Upper lobe of right lung (tissue), 1 donor: Measurements from ENCODE around the gene TCTN1. TPM values are rescaled to one million over a fixed set of nuclear protein-coding genes. Genes with fewer than 3 reads are reported as not detected.

ENCODE experiments used
- ATAC-seq: fragments of 200-7000 bp; cut with Tn5 transposase; one replicate; pipeline ENCODE4 v1.9.1; 2020; ENCODE audit warnings: mild to moderate bottlenecking, moderate library complexity
- DNase-seq: peaks from one replicate; pipeline ENCODE4 v3.0.0-alpha.2; 2020
- H3K27ac ChIP-seq: fragments of 200-600 bp; one replicate; pipeline ENCODE4 v1.8.0; 2022
- H3K27me3 ChIP-seq: fragments of 200-600 bp; one replicate; pipeline ENCODE4 v1.8.0; 2022; ENCODE audit warnings: mild to moderate bottlenecking
- H3K36me3 ChIP-seq: fragments of 200-600 bp; one replicate; pipeline ENCODE4 v1.8.0; 2022
- H3K4me1 ChIP-seq: fragments of 200-600 bp; one replicate; pipeline ENCODE4 v1.8.0; 2022
- H3K4me3 ChIP-seq: fragments of 200-600 bp; one replicate; pipeline ENCODE4 v1.8.0; 2022; ENCODE audit warnings: mild to moderate bottlenecking
- H3K9me3 ChIP-seq: fragments of 200-600 bp; one replicate; pipeline ENCODE4 v1.8.0; 2022
- intact Hi-C: fragments of 100-400 bp; cut with DNase I; formaldehyde crosslinking; loops from one replicate; pipeline ENCODE4 v1.11.0; 2022
- total RNA-seq: library from RNA; stranded (reverse); fragmentation: NEBNext Ultra II Directional; extraction: Animal tissue kit (Norgen Biotek cat#: 25700); gene quantifications from one replicate; pipeline ENCODE4 v1.2.1, GENCODE V29; 2021
- TF ChIP-seq, protein P1 (sequence below): fragments of 200-600 bp; IDR thresholded peaks from one replicate; pipeline ENCODE4 v1.8.0; 2022; ENCODE audit warnings: antibody characterized with exemption
- donor health status: DM: no; HTN: yes; CAD: no; lungs with severe emphysema.

Gene TCTN1
- total RNA-seq, 1 donor from 2014 or later, result 30.4 TPM

DNA sequence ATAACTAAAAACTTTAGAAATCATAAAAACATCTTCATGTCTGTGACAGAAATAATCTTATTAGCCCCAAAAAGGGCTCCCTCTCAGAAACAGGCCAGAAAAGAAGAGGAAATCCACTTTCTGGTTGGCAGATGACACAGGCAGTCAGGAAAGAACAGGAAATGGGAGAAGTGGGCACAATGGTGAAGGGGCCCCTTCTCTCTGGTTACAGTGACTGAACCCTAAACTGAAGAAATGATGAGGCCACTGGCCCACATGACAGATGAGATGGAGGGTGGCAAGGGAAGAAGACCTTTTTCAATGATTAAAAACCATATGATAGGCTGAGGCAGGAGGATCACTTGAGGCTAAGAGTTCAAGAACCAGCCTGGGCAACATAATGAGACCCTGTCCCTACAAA, 21.1 kb downstream of the TCTN1 start:
- Histone ChIP-seq H3K4me3 (no peak overlapping the region), H3K36me3 (peaks cover 8% of the 10 kb centered on the region), H3K9me3 (no peaks in the 10 kb centered on the region), H3K4me1 (no peaks in the 10 kb centered on the region), H3K27ac (no peak overlapping the region), H3K27me3 (no peaks in the 10 kb centered on the region)
- TF ChIP-seq, protein P1, sequence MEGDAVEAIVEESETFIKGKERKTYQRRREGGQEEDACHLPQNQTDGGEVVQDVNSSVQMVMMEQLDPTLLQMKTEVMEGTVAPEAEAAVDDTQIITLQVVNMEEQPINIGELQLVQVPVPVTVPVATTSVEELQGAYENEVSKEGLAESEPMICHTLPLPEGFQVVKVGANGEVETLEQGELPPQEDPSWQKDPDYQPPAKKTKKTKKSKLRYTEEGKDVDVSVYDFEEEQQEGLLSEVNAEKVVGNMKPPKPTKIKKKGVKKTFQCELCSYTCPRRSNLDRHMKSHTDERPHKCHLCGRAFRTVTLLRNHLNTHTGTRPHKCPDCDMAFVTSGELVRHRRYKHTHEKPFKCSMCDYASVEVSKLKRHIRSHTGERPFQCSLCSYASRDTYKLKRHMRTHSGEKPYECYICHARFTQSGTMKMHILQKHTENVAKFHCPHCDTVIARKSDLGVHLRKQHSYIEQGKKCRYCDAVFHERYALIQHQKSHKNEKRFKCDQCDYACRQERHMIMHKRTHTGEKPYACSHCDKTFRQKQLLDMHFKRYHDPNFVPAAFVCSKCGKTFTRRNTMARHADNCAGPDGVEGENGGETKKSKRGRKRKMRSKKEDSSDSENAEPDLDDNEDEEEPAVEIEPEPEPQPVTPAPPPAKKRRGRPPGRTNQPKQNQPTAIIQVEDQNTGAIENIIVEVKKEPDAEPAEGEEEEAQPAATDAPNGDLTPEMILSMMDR, result no peak
- no peak for DNase-seq
- no peak for ATAC-seq
- intact Hi-C loops, result no loop called here

DNA sequence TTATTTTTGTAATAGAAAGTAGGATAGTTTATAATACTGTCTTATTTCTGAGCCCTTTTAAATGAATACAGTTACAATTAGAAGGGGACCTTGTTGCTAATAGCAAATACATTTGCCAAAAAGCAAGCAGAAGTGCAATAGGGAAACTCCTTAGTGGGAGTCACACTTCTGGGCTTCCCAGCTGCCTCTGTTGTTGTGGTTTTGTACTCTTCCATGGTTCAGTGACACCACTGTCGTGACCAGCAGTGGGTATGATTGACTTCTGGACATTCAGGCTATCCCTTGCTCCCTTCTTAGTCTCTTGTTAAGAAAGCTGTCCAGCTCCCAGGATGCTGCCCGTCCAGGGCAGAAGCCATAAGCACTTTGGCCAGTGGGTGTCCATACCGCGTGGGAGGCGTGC, 22.6 kb downstream of the TCTN1 start:
- H3K36me3 ChIP-seq, result peaks cover 4% of the 10 kb centered on the region
- H3K27me3 ChIP-seq, result no peaks in the 10 kb centered on the region
- H3K27ac ChIP-seq, result no peak overlapping the region
- no peak overlapping the region for H3K4me3 ChIP-seq
- intact Hi-C loops, result no loop called here
- no peak for DNase-seq
- no peaks in the 10 kb centered on the region for H3K4me1 ChIP-seq
- ATAC-seq, result no peak
- TF ChIP-seq, protein P1, result no peak
- no peaks in the 10 kb centered on the region for H3K9me3 ChIP-seq

DNA sequence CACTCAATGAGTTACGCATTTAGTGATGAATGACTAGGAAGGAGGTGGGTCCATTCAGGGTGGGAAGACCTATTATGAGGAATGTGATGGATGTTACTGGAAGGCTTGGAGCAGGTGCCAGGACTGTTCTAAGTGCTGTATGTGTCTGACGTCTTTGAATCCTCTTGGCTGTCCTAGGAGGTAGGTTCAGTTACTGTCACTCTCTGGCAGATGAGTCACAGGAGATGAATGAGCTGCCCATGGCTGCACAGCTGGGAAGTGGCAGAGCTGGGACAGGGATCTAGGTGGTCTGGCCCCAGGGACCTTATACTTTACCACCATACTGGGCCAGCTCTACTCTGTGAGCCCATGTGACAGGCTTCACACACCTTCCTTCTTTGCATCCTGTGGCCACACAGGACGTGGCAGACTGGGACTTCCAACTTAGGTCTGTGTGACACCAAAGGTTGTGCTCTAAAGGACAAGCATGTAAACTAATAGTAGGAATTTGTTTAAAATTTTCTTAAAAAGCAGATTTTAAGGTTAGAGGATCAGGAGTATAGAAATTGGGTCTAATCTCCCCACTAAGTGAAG, 24.0 kb downstream of the TCTN1 start:
- no peak for ATAC-seq
- no peak for DNase-seq
- no peaks in the 10 kb centered on the region for H3K4me1 ChIP-seq
- no peak overlapping the region for H3K27ac ChIP-seq
- H3K9me3 ChIP-seq, result no peaks in the 10 kb centered on the region
- intact Hi-C loops, result no loop called here
- H3K36me3 ChIP-seq, result no peaks in the 10 kb centered on the region
- H3K27me3 ChIP-seq, result no peaks in the 10 kb centered on the region
- no peak overlapping the region for H3K4me3 ChIP-seq
- TF ChIP-seq, protein P1, result no peak

- H3K9me3 ChIP-seq, result no peaks in the 10 kb centered on the region
- no peak overlapping the region for H3K4me3 ChIP-seq
- TF ChIP-seq, protein P1, result no peak
- H3K27ac ChIP-seq, result no peak overlapping the region
- no peaks in the 10 kb centered on the region for H3K36me3 ChIP-seq
- intact Hi-C loops, result no loop called here
- ATAC-seq (no peak), DNase-seq (no peak)
- H3K27me3 ChIP-seq, result no peaks in the 10 kb centered on the region
- no peaks in the 10 kb centered on the region for H3K4me1 ChIP-seq
Observed at GRCh38 chr12:110638796-110639195, 24.9 kb downstream of the TCTN1 start.

GRCh38 chr12:110639336-110640141, 25.6 kb downstream of the TCTN1 start:
- no peak overlapping the region for H3K27ac ChIP-seq
- no peak overlapping the region for H3K4me3 ChIP-seq
- no peaks in the 10 kb centered on the region for H3K36me3 ChIP-seq
- H3K9me3 ChIP-seq, result no peaks in the 10 kb centered on the region
- TF ChIP-seq, protein P1, result no peak
- DNase-seq (no peak), ATAC-seq (no peak)
- H3K4me1 ChIP-seq, result no peaks in the 10 kb centered on the region
- no peaks in the 10 kb centered on the region for H3K27me3 ChIP-seq
- intact Hi-C loops, result no loop called here
